Suprapubic skin (tissue), 4 donors: ENCODE measurements around the gene ERRFI1. TPM values are rescaled to one million over a fixed set of nuclear protein-coding genes. Genes with fewer than 3 reads are reported as not detected.
A peak's percentile ranks its signal among the peaks of the same experiment; 100 is the strongest.

Source experiments
- DNase-seq, 2 donors: peaks; one replicate each; pipeline ENCODE4 v3.0.0-alpha.2; 2019; ENCODE audit warnings: low spot score in 2 of 2
- H3K27ac ChIP-seq: fragments of 200-600 bp; sonication (generic); one replicate; pipeline ENCODE4 v1.5.1; 2019
- H3K27me3 ChIP-seq: fragments of 200-600 bp; sonication (generic); one replicate; pipeline ENCODE4 v1.5.1; 2019
- H3K36me3 ChIP-seq: fragments of 200-600 bp; sonication (generic); one replicate; pipeline ENCODE4 v1.5.1; 2019
- H3K4me1 ChIP-seq: fragments of 200-600 bp; sonication (generic); one replicate; pipeline ENCODE4 v1.5.1; 2019
- H3K4me3 ChIP-seq: fragments of 200-600 bp; sonication (generic); one replicate; pipeline ENCODE4 v1.5.1; 2019; ENCODE audit warnings: mild to moderate bottlenecking
- H3K9me3 ChIP-seq: fragments of 200-600 bp; sonication (generic); one replicate; pipeline ENCODE4 v1.5.1; 2019
- EP300 ChIP-seq: sonication (generic); formaldehyde crosslinking; IDR thresholded peaks from one replicate; pipeline ENCODE4 v1.6.1; 2017; ENCODE audit warnings: antibody characterized with exemption
- POLR2A ChIP-seq, 2 donors: fragments of 450-650 bp; IDR thresholded peaks; one replicate each; pipeline ENCODE4 v1.6.1; 2017; ENCODE audit warnings: antibody characterized with exemption in 2 of 2, mild to moderate bottlenecking in 2 of 2, moderate library complexity in 2 of 2
- POLR2AphosphoS5 ChIP-seq, 3 donors: sonication (generic); formaldehyde crosslinking; IDR thresholded peaks; one replicate each; pipeline ENCODE4 v1.6.1; 2017; ENCODE audit warnings: antibody characterized with exemption in 3 of 3
- WGBS: methylation state at CpG from one replicate; pipeline ENCODE4 v1.1.5; 2018; 5-methylcytosine and 5-hydroxymethylcytosine counted together
- total RNA-seq, 4 donors: library from RNA; depleted of rRNA; stranded (reverse); fragments of >200 nt; gene quantifications; one replicate each; pipeline ENCODE4 v1.1.0, GENCODE V29; 2016
- TF ChIP-seq, protein P1 (sequence below), 2 donors: fragments of 200-600 bp in 1 of 2; fragments of 450-650 bp in 1 of 2; sonication (generic) in 1 of 2; IDR thresholded peaks; one replicate each; pipeline ENCODE4 v1.5.1; 2016 to 2019; ENCODE audit warnings: antibody characterized with exemption in 2 of 2, mild to moderate bottlenecking in 1 of 2, moderate library complexity in 1 of 2

ERRFI1 gene
- total RNA-seq, 4 donors from 2014 or later = 128 to 312 (median 262) TPM

DNA sequence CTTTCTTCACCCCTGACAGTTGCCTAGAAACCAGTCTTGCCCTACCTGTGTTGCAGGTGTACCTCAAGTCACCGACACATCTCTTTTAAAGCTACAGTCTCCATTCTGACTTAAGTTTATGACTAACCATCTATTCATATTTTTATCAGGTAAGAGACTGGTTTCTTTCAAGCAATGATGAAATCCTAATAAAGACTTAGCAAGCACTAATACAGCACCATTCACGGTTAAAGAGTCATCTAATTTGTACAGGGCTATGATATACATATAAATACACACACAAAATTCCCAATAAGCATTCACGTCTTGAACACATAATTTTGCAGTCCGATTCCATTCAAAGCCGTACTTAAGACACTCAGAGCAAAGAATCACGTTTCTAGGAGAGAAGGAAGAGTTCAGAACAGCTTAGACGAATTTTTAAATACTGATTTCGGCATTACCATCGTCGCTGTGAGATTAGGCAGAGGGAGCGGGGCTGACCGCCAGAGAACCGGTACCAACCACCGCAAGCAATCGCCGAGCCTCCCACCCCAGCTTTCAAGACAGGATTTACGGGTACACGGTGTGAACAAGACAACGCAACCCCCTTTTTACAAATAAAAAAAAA is 943 bp downstream of the ERRFI1 start:
- no peaks in the 10 kb centered on the region for H3K9me3 ChIP-seq
- WGBS = 4% methylated on average over 19 of the region's 19 CpGs
- DNase-seq = no peak
- peak overlapping the region; percentile 94 for H3K4me3 ChIP-seq
- peak overlapping the region; percentile 96 for H3K27ac ChIP-seq
- peaks cover 57% of the 10 kb centered on the region for H3K4me1 ChIP-seq
- no peaks in the 10 kb centered on the region for H3K27me3 ChIP-seq
- no peaks in the 10 kb centered on the region for H3K36me3 ChIP-seq
- TF ChIP-seq POLR2A (IDR thresholded peaks at IDR 0.05) (no peak), POLR2AphosphoS5 (IDR thresholded peaks at IDR 0.05) (no peak), EP300 (no peak)
- TF ChIP-seq, protein P1, sequence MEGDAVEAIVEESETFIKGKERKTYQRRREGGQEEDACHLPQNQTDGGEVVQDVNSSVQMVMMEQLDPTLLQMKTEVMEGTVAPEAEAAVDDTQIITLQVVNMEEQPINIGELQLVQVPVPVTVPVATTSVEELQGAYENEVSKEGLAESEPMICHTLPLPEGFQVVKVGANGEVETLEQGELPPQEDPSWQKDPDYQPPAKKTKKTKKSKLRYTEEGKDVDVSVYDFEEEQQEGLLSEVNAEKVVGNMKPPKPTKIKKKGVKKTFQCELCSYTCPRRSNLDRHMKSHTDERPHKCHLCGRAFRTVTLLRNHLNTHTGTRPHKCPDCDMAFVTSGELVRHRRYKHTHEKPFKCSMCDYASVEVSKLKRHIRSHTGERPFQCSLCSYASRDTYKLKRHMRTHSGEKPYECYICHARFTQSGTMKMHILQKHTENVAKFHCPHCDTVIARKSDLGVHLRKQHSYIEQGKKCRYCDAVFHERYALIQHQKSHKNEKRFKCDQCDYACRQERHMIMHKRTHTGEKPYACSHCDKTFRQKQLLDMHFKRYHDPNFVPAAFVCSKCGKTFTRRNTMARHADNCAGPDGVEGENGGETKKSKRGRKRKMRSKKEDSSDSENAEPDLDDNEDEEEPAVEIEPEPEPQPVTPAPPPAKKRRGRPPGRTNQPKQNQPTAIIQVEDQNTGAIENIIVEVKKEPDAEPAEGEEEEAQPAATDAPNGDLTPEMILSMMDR (IDR thresholded peaks at IDR 0.05) = no peak

DNA sequence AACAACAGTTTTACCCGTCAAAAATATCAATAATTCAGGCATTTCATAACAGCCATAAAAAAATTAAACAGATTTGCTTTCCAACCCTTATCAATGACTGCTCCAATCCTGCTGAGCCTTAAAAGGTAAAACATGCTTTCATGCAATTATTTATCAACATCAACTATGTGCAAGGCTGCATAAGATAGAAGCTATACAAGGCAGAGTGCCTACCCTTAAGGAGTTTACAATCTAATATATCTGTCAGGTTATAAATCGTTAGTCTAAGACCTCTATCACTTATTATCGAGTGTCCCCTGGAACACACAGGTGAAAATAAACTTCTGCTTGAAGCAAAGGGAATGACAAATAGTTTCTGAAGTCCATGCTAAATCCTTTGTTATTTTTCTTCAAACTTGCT is 1.8 kb downstream of the ERRFI1 start:
- no peak for TF ChIP-seq POLR2AphosphoS5 (IDR thresholded peaks at IDR 0.05)
- H3K4me1 ChIP-seq = peaks cover 66% of the 10 kb centered on the region
- H3K27ac ChIP-seq = peak overlapping the region; percentile 96
- peak overlapping the region; percentile 94 for H3K4me3 ChIP-seq
- no peak for DNase-seq
- H3K27me3 ChIP-seq = no peaks in the 10 kb centered on the region
- no peaks in the 10 kb centered on the region for H3K9me3 ChIP-seq
- no peaks in the 10 kb centered on the region for H3K36me3 ChIP-seq
- 67% methylated on average over 3 of the region's 3 CpGs for WGBS

DNA sequence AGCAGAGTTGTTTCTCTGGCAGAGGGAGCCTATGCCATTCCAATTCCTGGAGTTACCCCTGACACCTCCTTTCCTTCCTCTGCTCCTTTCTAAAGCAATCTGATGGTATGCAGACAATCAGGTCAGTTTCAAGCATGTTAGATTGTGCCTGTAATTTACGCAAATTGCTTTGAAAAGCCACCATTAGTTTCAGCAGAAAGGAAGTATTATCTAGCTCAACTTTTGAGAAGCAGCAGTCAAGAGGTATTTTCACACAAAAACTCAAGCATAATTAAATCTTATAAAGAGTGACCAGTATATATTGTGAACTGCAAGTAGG is 2.2 kb downstream of the ERRFI1 start:
- Histone ChIP-seq H3K27ac (no peak overlapping the region), H3K9me3 (no peaks in the 10 kb centered on the region), H3K36me3 (no peaks in the 10 kb centered on the region), H3K4me3 (peak overlapping the region; percentile 94), H3K27me3 (no peaks in the 10 kb centered on the region), H3K4me1 (peaks cover 69% of the 10 kb centered on the region)
- DNase-seq = no peak
- 54% methylated on average over 1 of the region's 1 CpG for WGBS
- TF ChIP-seq, protein P1 (IDR thresholded peaks at IDR 0.05) = no peak
- TF ChIP-seq POLR2AphosphoS5 (IDR thresholded peaks at IDR 0.05) (no peak), EP300 (no peak), POLR2A (IDR thresholded peaks at IDR 0.05) (no peak)

DNA sequence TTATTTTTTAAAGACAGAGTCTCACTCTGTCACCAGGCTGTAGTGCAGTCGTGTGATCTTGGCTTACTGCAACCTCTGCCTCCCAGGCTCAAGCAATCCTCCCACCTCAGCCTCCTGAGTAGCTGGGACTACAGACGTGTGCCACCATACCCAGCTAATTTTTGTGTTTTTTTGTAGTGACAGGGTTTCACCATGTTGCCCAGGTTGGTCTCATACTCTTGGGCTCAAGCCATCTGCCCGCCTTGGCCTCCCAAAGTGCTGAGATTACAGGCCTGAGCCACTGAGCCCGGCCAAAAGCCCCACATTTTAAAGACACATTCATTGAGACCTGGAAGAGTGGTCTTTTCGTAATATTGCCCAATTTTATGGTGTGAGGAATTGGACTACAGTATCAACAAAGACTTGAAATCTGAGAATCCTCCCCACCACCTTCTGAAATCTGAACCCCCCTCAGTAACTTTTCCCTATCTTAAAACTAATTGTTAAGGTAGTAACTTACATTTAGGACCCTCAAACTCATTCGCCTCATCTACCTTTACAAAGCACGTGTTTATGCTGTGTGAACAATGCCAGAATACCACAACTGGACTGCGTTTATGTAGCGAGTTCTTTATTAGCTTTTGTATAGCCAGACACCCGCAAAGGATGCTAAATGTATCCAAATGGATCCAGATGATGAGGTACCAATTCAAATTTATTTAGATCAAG is 2.7 kb downstream of the ERRFI1 start:
- Histone ChIP-seq H3K27ac (peak overlapping the region; percentile 38), H3K27me3 (no peaks in the 10 kb centered on the region), H3K4me1 (peaks cover 74% of the 10 kb centered on the region)

DNA sequence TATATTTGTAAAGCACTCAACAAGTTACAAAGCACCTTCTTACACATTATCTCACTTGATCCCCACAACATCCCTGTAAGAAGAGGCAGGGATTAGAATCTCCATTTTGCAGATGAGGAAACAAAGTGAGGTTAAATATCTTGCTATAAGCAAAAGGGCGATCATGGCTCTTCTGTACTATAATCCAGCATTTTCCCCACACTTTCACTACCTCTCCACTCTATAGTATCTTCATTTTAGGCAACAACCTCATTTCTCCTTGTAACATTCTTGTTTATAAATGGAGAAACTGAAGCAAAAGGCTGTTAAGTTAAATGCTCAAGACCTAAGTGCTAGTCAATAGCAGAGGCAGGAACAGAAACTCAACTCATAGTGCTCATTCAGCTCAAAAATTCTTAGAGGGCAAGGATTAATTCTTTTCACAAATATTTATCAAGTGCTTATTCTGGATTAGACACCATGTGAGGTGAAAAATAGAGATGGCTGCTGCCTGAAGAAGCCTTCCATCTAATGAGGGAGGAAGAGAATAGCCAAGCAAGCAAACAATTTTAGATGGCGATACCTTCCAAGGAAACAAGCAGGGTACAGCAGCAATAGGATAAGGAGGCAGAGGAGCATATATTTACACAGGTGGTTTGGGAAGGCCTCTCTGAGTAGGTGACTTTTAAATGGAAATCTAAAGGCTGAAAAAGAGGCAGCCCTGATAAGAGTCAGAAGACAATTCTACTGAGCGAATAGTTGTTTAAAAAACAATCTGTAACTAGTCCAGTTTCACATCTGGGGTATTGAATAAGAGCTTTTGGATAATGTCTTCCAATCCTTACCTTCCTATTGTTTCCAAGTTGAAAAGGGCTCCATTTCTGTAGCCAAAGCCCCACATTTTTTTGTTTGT is 3.5 kb downstream of the ERRFI1 start:
- peak overlapping the region; percentile 38 for H3K27ac ChIP-seq
- H3K4me3 ChIP-seq = peak overlapping the region; percentile 94
- peaks cover 76% of the 10 kb centered on the region for H3K4me1 ChIP-seq
- no peaks in the 10 kb centered on the region for H3K36me3 ChIP-seq
- no peaks in the 10 kb centered on the region for H3K27me3 ChIP-seq
- TF ChIP-seq, protein P1 (IDR thresholded peaks at IDR 0.05) = no peak
- no peak for TF ChIP-seq POLR2AphosphoS5 (IDR thresholded peaks at IDR 0.05)
- TF ChIP-seq EP300 = no peak
- TF ChIP-seq POLR2A (IDR thresholded peaks at IDR 0.05) = no peak
- H3K9me3 ChIP-seq = no peaks in the 10 kb centered on the region
- 75% methylated on average over 3 of the region's 3 CpGs for WGBS
- no peak for DNase-seq

More for the DNA sequence above, 2.7 kb downstream of the ERRFI1 start:
- TF ChIP-seq, protein P1 (IDR thresholded peaks at IDR 0.05) = no peak
- TF ChIP-seq EP300 (no peak), POLR2AphosphoS5 (IDR thresholded peaks at IDR 0.05) (no peak), POLR2A (IDR thresholded peaks at IDR 0.05) (no peak)
- H3K9me3 ChIP-seq = no peaks in the 10 kb centered on the region
- H3K4me3 ChIP-seq = peak overlapping the region; percentile 94
- no peak for DNase-seq
- H3K36me3 ChIP-seq = no peaks in the 10 kb centered on the region
- 67% methylated on average over 10 of the region's 10 CpGs for whole genome bisulfite sequencing
